GM18909 (cell line): Measurements from ENCODE around the gene CCDC68.

Experiments used
- ATAC-seq: cut with Tn5 transposase; IDR thresholded peaks from one replicate; pipeline ENCODE4 v1.9.1; 2021; ENCODE audit warnings: mild to moderate bottlenecking; ENCODE audit not compliant: unreplicated experiment, poor library complexity

Gene CCDC68

GRCh38 chr18:54926593-54927325 lies 32.5 kb downstream of the CCDC68 start:
- ATAC-seq = no peak

- no peak for ATAC-seq
Measured at GRCh38 chr18:54924948-54925347, 34.3 kb downstream of the CCDC68 start.

GRCh38 chr18:54923339-54923956 lies 35.8 kb downstream of the CCDC68 start:
- ATAC-seq = no peak

- no peak for ATAC-seq
Measured at GRCh38 chr18:54919412-54919811, 39.8 kb downstream of the CCDC68 start.

GRCh38 chr18:54918060-54918459 lies 41.2 kb downstream of the CCDC68 start:
- no peak for ATAC-seq

- no peak for ATAC-seq
Measured at GRCh38 chr18:54916507-54916906, 42.8 kb downstream of the CCDC68 start.

GRCh38 chr18:54914816-54915215 lies 44.4 kb downstream of the CCDC68 start:
- no peak for ATAC-seq

- no peak for ATAC-seq
Measured at GRCh38 chr18:54911551-54911950, 47.7 kb downstream of the CCDC68 start.

GRCh38 chr18:54910161-54910919 lies 48.9 kb downstream of the CCDC68 start:
- no peak for ATAC-seq

- ATAC-seq = no peak
Measured at GRCh38 chr18:54909538-54909937, 49.7 kb downstream of the CCDC68 start.

- ATAC-seq = no peak
Measured at GRCh38 chr18:54906331-54907185, 52.7 kb downstream of the CCDC68 start.

- ATAC-seq = no peak
Measured at GRCh38 chr18:54905629-54906028, 53.6 kb downstream of the CCDC68 start.

- ATAC-seq = no peak
Measured at GRCh38 chr18:54904581-54904980, 54.7 kb downstream of the CCDC68 start.

GRCh38 chr18:54900290-54900689 lies 59.0 kb downstream of the CCDC68 start:
- ATAC-seq = no peak

GRCh38 chr18:54899500-54899899 lies 59.8 kb downstream of the CCDC68 start:
- ATAC-seq = no peak

- ATAC-seq = no peak
Measured at GRCh38 chr18:54888933-54889332, 70.3 kb downstream of the CCDC68 start.

- no peak for ATAC-seq
Measured at GRCh38 chr18:54888378-54888777, 70.9 kb downstream of the CCDC68 start.

GRCh38 chr18:54883816-54884604 lies 75.3 kb downstream of the CCDC68 start:
- no peak for ATAC-seq

GRCh38 chr18:54882318-54882717 lies 76.9 kb downstream of the CCDC68 start:
- ATAC-seq = no peak
